B cell (primary cell): ENCODE results near the gene LRRC15. TPM values are rescaled to one million over a fixed set of nuclear protein-coding genes. Genes with fewer than 3 reads are reported as not detected.

Experiments used
- ATAC-seq: fragments of 200-7000 bp; cut with Tn5 transposase; one replicate; pipeline ENCODE4 v1.10.0; 2021; ENCODE audit warnings: low read depth, mild to moderate bottlenecking, moderate number of reproducible peaks, moderate library complexity
- CTCF ChIA-PET: fragments of 350-600 bp; sonication (Branson Sonifier 250); formaldehyde crosslinking; loops from one replicate; lab custom pipeline; 2021; ENCODE audit warnings: antibody characterized with exemption, inconsistent platforms; lab: Charles Lee
- POLR2A ChIA-PET: fragments of 350-600 bp; sonication (Branson Sonifier 250); formaldehyde crosslinking; loops from one replicate; lab custom pipeline; 2021; ENCODE audit warnings: antibody characterized with exemption; lab: Charles Lee
- DNase-seq: peaks from one replicate; pipeline ENCODE4 v3.0.0; 2013
- H2AFZ ChIP-seq: 2 replicates; pipeline ENCODE4 v1.6.1; 2012; ENCODE audit warnings: mild to moderate bottlenecking, low read depth, low read length; ENCODE audit not compliant: insufficient read depth, poor library complexity, severe bottlenecking
- H3K27ac ChIP-seq, 2 donors: 1 replicate in 1 of 2; 2 replicates in 1 of 2; pipeline ENCODE4 v1.5.1; 2012 to 2013; ENCODE audit warnings: low read length in 2 of 2, mild to moderate bottlenecking in 2 of 2, moderate library complexity in 1 of 2
- H3K27me3 ChIP-seq, 4 experiments: fragments of 200-600 bp in 1 of 4; sonication (generic) in 1 of 4; replicated peaks in 1 of 4; 1 replicate in 2 of 4; 2 replicates in 2 of 4; pipeline versions ENCODE4 v1.6.1 to v1.7.0; 2013 to 2016; ENCODE audit warnings: low read length in 3 of 4, mild to moderate bottlenecking in 2 of 4, mixed read lengths in 1 of 4, moderate library complexity in 1 of 4; ENCODE audit not compliant: insufficient read depth in 4 of 4, control insufficient read depth in 3 of 4; ENCODE audit errors: control extremely low read depth in 1 of 4
- H3K36me3 ChIP-seq, 2 experiments: replicated peaks in 1 of 2; 1 replicate in 1 of 2; 2 replicates in 1 of 2; pipeline versions ENCODE4 v1.6.1 to v1.7.1; 2013; ENCODE audit warnings: low read length in 1 of 2; ENCODE audit not compliant: insufficient read depth in 2 of 2, control insufficient read depth in 1 of 2; ENCODE audit errors: control extremely low read depth in 1 of 2, extremely low read depth in 1 of 2
- H3K4me1 ChIP-seq, 2 donors: fragments of 200-600 bp in 1 of 2; sonication (generic) in 1 of 2; 1 replicate in 1 of 2; 2 replicates in 1 of 2; pipeline versions ENCODE4 v1.5.1 to v1.6.1; 2013 to 2017; ENCODE audit warnings: low read length in 2 of 2; ENCODE audit not compliant: control insufficient read depth in 2 of 2, insufficient read depth in 2 of 2
- H3K4me2 ChIP-seq: replicated peaks from 2 replicates; pipeline ENCODE3; 2012; ENCODE audit warnings: mild to moderate bottlenecking, low read depth, low read length; ENCODE audit not compliant: poor library complexity, severe bottlenecking
- H3K4me3 ChIP-seq, 5 experiments: fragments of 200-600 bp in 1 of 5; sonication (generic) in 1 of 5; 1 replicate in 3 of 5; 2 replicates in 2 of 5; pipeline versions ENCODE4 v1.5.1 to v1.7.0; 2011 to 2016; ENCODE audit warnings: low read length in 4 of 5, mild to moderate bottlenecking in 4 of 5, low read depth in 2 of 5, control low read depth in 1 of 5, moderate library complexity in 1 of 5; ENCODE audit not compliant: insufficient read depth in 1 of 5; ENCODE audit errors: control extremely low read depth in 1 of 5, extremely low read depth in 1 of 5
- H3K79me2 ChIP-seq: fragments of 200-600 bp; sonication (generic); one replicate; pipeline ENCODE4 v1.6.0; 2016; ENCODE audit warnings: low read length; ENCODE audit not compliant: control insufficient read depth, insufficient read depth
- H3K9ac ChIP-seq: fragments of 200-600 bp; sonication (generic); 2 replicates; pipeline ENCODE4 v1.6.1; 2017; ENCODE audit warnings: mild to moderate bottlenecking, low read length, moderate library complexity
- H3K9me3 ChIP-seq, 3 donors: one replicate each; pipeline versions ENCODE4 v1.6.1 to v1.7.1; 2013; ENCODE audit warnings: low read length in 2 of 3; ENCODE audit not compliant: control insufficient read depth in 2 of 3, insufficient read depth in 1 of 3; ENCODE audit errors: control extremely low read depth in 1 of 3
- H4K20me1 ChIP-seq: 2 replicates; pipeline ENCODE4 v1.6.0; 2012; ENCODE audit warnings: mild to moderate bottlenecking, low read length; ENCODE audit not compliant: insufficient read depth, control insufficient read depth, poor library complexity, severe bottlenecking
- H3K27ac Mint-ChIP-seq: one replicate; pipeline ENCODE4 v1.8.0; 2021; ENCODE audit warnings: mixed read lengths
- H3K27me3 Mint-ChIP-seq: one replicate; pipeline ENCODE4 v1.8.0; 2021; ENCODE audit warnings: mixed read lengths
- H3K4me1 Mint-ChIP-seq: one replicate; pipeline ENCODE4 v1.8.0; 2021; ENCODE audit warnings: mixed read lengths
- H3K4me3 Mint-ChIP-seq: one replicate; pipeline ENCODE4 v1.8.0; 2021; ENCODE audit warnings: mixed read lengths
- H3K9me3 Mint-ChIP-seq: one replicate; pipeline ENCODE4 v1.8.0; 2022; ENCODE audit warnings: mixed read lengths; ENCODE audit not compliant: insufficient read depth
- CTCF ChIP-seq: fragments of 200-600 bp; IDR thresholded peaks from one replicate; pipeline ENCODE4 v1.8.0; 2022; ENCODE audit warnings: antibody characterized with exemption, mild to moderate bottlenecking
- EZH2 ChIP-seq: IDR thresholded peaks from 2 replicates; pipeline ENCODE4 v1.6.1; 2012; ENCODE audit warnings: borderline replicate concordance, low read depth, mild to moderate bottlenecking, moderate library complexity, low read length; ENCODE audit not compliant: insufficient read depth, poor library complexity, severe bottlenecking
- WGBS: methylation state at CpG from one replicate; pipeline ENCODE4 v1.1.5; 2013; ENCODE audit warnings: missing lambda C conversion rate; ENCODE audit not compliant: insufficient coverage; 5-methylcytosine and 5-hydroxymethylcytosine counted together
- intact Hi-C: fragments of 100-400 bp; cut with micrococcal nuclease; formaldehyde crosslinking; loops from one replicate; pipeline ENCODE4 v1.10.0; 2022
- polyA plus RNA-seq: library from polyadenylated mRNA; depleted of rRNA; stranded (reverse); fragments of >200 nt; gene quantifications from 2 replicates; pipeline ENCODE4 v1.2.3, GENCODE V29; 2012
- total RNA-seq, 2 donors: library from RNA; stranded (reverse); fragments of 120-200 nt in 1 of 2; gene quantifications; 1 replicate in 1 of 2; 2 replicates in 1 of 2; pipeline versions ENCODE4 v1.2.3 to v1.2.4, GENCODE V29; 2013 to 2022

The LRRC15 gene
- total and polyA plus RNA-seq, 2 donors (not counting 1 experiment from before 2014, with no cell fraction given) = not detected

- H3K9ac ChIP-seq = no peak overlapping the region
- Mint-ChIP-seq H3K9me3 (no peaks in the 10 kb centered on the region), H3K4me3 (no peak overlapping the region), H3K27me3 (peaks cover 6% of the 10 kb centered on the region), H3K4me1 (no peaks in the 10 kb centered on the region), H3K27ac (no peak overlapping the region)
- no peaks in the 10 kb centered on the region for H3K79me2 ChIP-seq
- intact Hi-C loops = no loop called here
- no peak overlapping the region for H3K27ac ChIP-seq
- no peak overlapping the region for H2AFZ ChIP-seq
- no peaks in the 10 kb centered on the region for H3K27me3 ChIP-seq
- H3K9me3 ChIP-seq = no peaks in the 10 kb centered on the region
- POLR2A ChIA-PET = no interaction called here
- H3K4me1 ChIP-seq = no peaks in the 10 kb centered on the region
- H4K20me1 ChIP-seq = no peaks in the 10 kb centered on the region
- DNase-seq (no peak), ATAC-seq (no peak)
- no peak overlapping the region for H3K4me3 ChIP-seq
- no peak for TF ChIP-seq EZH2
- no peak for TF ChIP-seq CTCF
- WGBS = 100% methylated on average over 1 of the region's 3 CpGs
- no peak overlapping the region for H3K4me2 ChIP-seq
- H3K36me3 ChIP-seq = no peaks in the 10 kb centered on the region
- CTCF ChIA-PET = no interaction called here
Measured at GRCh38 chr3:194350726-194351071, 18.8 kb downstream of the LRRC15 start.

- H3K79me2 ChIP-seq = no peaks in the 10 kb centered on the region
- no peak overlapping the region for H3K27ac ChIP-seq
- DNase-seq (no peak), ATAC-seq (no peak)
- H2AFZ ChIP-seq = no peak overlapping the region
- Mint-ChIP-seq H3K4me3 (no peak overlapping the region), H3K27me3 (peaks cover 11% of the 10 kb centered on the region), H3K9me3 (no peaks in the 10 kb centered on the region), H3K4me1 (peaks cover 4% of the 10 kb centered on the region), H3K27ac (no peak overlapping the region)
- intact Hi-C loops = no loop called here
- no peak overlapping the region for H3K9ac ChIP-seq
- CTCF ChIA-PET = no interaction called here
- 80% methylated on average over 2 of the region's 6 CpGs for WGBS
- H3K27me3 ChIP-seq = peaks cover 0 to 8% (median 0%) of the 10 kb centered on the region in 4 experiments
- no peaks in the 10 kb centered on the region for H4K20me1 ChIP-seq
- POLR2A ChIA-PET = no interaction called here
- H3K9me3 ChIP-seq = no peaks in the 10 kb centered on the region
- H3K4me2 ChIP-seq = no peak overlapping the region
- peaks cover 0 to 3% of the 10 kb centered on the region in 2 donors for H3K4me1 ChIP-seq
- no peak for TF ChIP-seq CTCF
- TF ChIP-seq EZH2 = no peak
- no peaks in the 10 kb centered on the region for H3K36me3 ChIP-seq
- no peak overlapping the region for H3K4me3 ChIP-seq
Measured at GRCh38 chr3:194348354-194348753, 21.2 kb downstream of the LRRC15 start.
